Activated CD8-positive, alpha-beta memory T cell treated with anti-CD3 and anti-CD28 coated beads, Interleukin-2, amount 50 U/mL, for 48 hours (primary cell): ENCODE measurements around the gene PXMP4.
A peak's percentile ranks its signal among the peaks of the same experiment; 100 is the strongest.
"Not testable (repeated sequence)": the region's sequence is repeated elsewhere in the genome, so short reads cannot be mapped to it uniquely, and the experiment has no call there.

Experiments used
- DNase-seq: peaks from one replicate; pipeline ENCODE4 v3.0.0-alpha.2; 2020

The PXMP4 gene, protein sequence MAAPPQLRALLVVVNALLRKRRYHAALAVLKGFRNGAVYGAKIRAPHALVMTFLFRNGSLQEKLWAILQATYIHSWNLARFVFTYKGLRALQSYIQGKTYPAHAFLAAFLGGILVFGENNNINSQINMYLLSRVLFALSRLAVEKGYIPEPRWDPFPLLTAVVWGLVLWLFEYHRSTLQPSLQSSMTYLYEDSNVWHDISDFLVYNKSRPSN

GRCh38 chr20:33719989-33720709, at the start of gene PXMP4:
Gene PXMP4, minus strand, starts transcription at chr20:33720310. Its CDS starts 103 bp downstream, at chr20:33720207.
- peak; percentile 89 for DNase-seq

GRCh38 chr20:33769043-33769442, 48.9 kb upstream of the PXMP4 start:
- no peak for DNase-seq

GRCh38 chr20:33767777-33768138, 47.6 kb upstream of the PXMP4 start:
- no peak for DNase-seq

DNA sequence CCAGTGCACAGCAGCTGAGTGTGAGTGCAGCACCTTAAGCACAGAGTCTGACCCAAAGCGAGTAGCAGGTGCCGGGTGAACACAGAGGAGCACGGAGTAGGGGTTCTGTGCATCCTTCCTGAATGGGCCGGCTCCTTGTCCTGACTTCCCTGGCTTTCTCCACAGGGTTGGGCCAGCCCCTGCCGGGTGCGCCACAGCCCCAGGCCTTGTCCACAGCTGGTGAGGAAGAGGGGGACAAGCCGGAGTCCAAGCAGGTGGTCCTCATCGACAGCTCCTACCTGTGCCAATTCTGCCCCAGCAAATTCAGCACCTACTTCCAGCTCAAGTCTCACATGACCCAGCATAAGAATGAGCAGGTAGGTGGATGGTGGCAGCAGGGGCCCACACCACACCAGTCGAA, 46.6 kb upstream of the PXMP4 start:
- DNase-seq: no peak

DNA sequence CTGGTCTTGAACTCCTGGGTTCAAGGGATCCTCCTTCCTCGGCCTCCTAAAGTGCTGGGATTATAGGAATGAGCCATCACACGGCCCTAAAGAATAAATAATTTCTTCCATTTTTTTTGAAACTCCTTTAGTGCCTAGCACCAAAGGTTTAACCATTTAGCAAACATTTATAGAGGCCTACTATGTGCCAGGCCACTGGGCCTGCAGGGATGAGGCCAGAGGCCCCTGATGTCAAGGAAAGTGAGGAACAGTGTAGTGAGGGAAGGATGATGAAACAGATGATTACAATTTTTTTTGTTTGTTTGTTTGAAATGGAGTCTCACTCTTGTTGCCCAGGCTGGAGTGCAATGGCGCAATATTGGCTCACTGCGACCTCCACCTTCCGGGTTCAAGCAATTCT, 45.5 kb upstream of the PXMP4 start:
- no peak for DNase-seq

- DNase-seq: no peak
These were observed 45.0 kb upstream of the PXMP4 start for GRCh38 chr20:33765099-33765498.

DNA sequence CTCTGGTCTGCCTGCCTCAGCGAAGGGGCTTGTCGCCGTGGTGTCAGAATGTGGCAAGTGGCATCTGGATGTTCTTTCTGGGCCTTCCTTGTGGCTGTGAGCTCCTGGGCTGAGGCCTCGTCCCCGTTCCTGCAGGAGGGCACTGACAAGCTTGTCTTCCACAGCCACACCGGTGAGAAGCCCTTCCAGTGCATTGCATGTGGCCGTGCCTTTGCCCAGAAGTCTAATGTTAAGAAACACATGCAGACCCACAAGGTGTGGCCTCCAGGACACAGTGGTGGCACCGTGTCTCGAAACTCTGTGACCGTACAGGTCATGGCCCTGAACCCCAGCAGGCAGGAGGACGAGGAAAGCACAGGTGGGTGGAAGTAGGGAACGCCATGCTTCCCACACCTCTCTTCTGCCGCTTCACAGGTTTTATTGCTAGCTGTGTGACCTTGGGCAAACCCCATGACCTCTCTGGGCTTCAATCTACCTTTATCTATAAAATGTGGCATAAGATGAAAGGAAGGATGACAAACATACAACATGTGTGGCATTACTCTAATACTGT, 41.7 kb upstream of the PXMP4 start:
- no peak for DNase-seq

- no peak for DNase-seq
These were observed 37.3 kb upstream of the PXMP4 start for GRCh38 chr20:33757458-33757857.

DNA sequence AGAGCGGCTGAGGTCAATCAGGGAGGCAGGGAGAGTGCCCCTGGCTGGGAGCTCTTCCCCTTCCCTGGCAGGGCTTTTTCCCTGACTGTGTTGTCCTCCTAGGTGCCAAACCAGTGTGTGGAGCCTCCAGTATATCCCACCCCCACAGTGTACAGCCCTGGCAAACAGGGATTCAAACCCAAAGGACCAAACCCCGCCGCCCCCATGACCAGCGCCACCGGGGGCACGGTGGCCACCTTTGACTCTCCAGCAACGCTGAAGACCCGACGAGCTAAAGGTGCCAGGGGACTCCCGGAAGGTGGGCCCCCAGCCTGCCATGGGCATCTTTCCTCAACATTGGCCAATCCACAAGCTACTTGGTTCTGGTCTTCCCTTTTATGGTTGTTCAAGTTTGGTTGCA, 36.9 kb upstream of the PXMP4 start:
- DNase-seq: no peak

DNA sequence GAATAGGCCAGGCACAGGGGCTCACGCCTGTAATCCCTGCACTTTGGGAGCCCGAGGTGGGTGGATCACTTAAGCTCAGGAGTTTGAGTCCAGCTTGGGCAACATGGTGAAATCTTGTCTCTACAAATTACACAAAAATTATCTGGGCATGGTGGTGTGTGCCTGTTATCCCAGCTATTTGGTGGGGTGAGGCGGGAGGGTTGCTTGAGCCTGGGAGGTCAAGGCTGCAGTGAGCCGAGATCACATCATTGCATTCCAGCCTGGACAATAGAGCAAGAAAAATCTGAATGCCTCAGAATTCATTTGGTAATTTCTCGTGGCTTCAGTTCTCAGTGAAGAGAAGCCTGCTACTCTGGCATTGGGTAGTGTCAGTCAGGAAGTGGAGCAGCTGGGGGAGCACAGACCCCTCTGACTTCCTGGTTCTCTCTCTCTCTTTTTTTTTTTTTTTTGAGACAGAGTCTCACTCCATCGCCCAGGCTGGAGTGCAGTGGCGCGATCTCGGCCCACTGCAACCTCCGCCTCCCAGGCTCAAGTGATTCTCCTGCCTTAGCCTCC, 35.9 kb upstream of the PXMP4 start:
- not testable (repeated sequence) for DNase-seq

DNA sequence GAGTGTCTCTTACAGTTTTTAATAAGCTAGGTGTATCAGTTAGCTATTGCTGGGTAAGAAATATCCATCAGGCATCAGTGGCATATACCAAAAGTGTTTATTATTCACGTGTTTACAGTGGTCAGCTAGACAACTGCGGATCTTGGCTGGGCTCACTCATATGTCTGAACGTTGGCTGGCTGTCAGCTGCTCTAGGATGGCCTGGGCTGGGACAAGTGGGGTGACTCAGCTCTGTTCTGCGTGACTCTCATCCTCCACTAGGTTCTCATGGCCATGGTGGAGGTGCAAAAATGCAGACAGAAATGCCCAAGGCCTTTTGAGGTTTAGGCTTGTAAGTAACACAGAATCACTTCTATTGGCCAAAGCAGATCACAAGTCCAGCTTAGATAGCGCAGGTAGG, 33.7 kb upstream of the PXMP4 start:
- DNase-seq: no peak

GRCh38 chr20:33753143-33753542, 33.0 kb upstream of the PXMP4 start:
- no peak for DNase-seq

DNA sequence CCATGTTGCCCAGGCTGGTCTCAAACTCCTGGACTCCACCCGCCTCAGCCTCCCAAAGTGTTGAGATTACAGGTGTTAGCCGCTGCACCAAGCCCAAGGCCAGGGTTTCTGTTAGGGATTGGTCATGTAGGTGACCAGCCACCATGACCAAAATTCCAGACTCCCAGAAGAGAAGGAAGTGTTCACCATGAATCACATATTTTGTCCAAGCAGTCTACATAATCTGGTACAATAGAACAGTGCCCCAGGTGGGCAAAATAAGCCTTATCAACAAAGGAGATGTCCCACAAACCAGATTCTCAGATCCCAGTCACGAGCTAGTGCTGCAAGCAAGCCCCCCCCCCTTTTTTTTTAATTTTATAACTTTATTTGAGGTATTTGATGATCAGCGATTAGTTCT, 31.7 kb upstream of the PXMP4 start:
- DNase-seq: no peak

DNA sequence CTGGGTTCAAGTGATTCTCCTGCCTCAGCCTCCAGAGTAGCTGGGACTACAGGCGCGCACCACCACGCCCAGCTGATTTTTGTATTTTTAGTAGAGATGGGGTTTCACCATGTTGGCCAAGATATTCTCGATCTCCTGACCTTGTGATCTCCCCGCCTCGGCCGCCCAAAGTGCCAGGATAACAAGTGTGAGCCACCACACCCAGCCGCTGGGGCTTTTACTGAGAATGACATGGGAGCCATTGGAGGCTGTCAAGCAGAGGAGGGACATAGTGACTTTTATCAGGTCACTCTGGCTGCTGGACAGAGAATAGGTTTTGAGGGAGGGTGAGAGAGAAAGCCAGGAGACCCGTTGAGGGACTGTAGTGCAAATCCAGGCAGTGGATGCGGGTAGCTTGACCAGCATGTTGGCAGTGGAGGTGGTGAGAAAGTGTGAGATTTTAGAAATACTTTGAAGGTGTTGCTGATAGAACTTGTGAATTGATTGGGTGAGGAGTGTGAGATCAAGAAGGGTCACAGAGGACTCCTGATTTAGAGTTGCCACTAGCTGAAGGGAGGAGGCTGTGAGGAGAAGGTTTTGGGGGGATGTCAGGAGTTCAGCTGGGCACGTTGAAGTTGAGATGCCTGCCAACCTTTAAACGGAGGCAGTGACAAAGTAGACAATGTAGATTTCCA, 26.4 kb upstream of the PXMP4 start:
- no peak for DNase-seq

- no peak for DNase-seq
These were observed 24.8 kb upstream of the PXMP4 start for GRCh38 chr20:33744773-33745385.

DNA sequence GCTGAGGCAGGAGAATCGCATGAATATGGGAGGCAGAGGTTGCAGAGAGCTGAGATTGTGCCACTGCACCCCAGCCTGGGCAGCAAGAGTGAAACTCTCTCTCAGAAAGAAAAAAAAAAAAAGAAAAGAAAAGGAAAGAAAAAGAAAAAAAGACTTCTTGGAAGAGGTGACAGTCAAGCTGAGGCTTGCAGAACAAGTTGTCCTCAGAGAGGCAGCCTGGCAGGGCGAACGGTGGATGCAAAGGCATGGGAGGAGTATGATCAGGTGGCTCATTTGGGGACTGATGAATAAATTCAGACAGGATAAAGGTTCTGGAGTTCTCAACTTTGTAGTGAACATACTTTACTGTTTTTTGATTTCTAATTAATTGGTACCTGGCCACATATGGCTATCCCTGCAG, 24.1 kb upstream of the PXMP4 start:
- no peak for DNase-seq

GRCh38 chr20:33740189-33740588, 20.1 kb upstream of the PXMP4 start:
- no peak for DNase-seq

DNA sequence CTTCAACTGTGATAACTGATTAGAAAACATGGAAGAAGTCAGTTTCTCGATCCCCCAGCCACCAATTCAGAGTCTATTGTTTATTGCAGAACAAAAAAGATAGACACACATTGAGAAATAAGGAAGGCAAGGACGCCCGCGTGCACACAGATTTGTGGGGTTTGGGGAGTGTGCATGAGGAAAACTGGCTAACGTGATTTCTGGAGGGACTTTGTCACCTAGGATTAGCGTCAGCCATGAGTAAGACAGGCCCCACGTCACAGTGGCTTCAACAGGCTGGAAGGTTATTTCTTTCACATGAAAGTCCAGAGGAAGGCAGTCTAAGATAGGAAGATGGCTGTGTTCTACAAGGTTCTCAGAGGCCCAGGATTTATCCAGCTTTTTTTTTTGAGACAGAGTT, 19.4 kb upstream of the PXMP4 start:
- DNase-seq: no peak

DNA sequence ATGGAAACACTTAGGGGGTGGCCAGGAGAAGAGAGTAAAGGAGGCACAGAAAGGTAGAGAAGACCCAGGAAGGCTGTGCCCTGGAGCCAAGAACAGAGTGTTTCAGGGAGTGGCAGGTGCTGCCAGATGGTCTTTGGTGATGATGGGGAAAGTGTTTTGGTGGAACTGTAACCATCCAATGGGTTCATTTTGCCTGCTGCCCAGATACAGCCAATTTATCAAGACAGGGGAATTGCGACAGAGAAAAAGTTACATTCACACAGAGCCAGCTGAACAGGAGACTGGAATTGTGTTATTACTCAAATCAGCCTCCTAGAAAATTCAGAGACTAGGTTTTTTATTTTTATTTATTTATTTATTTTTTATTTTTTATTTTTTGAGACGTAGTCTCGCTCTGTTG, 16.9 kb upstream of the PXMP4 start:
- DNase-seq: no peak

- DNase-seq: no peak
These were observed 13.8 kb upstream of the PXMP4 start for GRCh38 chr20:33733654-33734576.

- peak; percentile 90 for DNase-seq
These were observed 12.3 kb upstream of the PXMP4 start for GRCh38 chr20:33732166-33732970.
